Lower leg skin (tissue), 4 donors: ENCODE data around the gene FBXL15. TPM values are rescaled to one million over a fixed set of nuclear protein-coding genes. Genes with fewer than 3 reads are reported as not detected.

Experiments
- DNase-seq, 2 donors: peaks; one replicate each; pipeline ENCODE4 v3.0.0-alpha.2; 2019; ENCODE audit warnings: low spot score in 2 of 2
- H3K4me3 ChIP-seq: fragments of 200-600 bp; sonication (generic); 2 replicates; pipeline ENCODE4 v1.5.1; 2017; ENCODE audit warnings: mild to moderate bottlenecking, low read depth; ENCODE audit not compliant: poor library complexity, severe bottlenecking
- CTCF ChIP-seq, 3 donors: fragments of 450-650 bp; IDR thresholded peaks; one replicate each; pipeline ENCODE4 v1.5.1; 2016; ENCODE audit warnings: antibody characterized with exemption in 3 of 3, mild to moderate bottlenecking in 3 of 3, moderate library complexity in 2 of 3
- POLR2A ChIP-seq, 2 donors: fragments of 450-650 bp; IDR thresholded peaks; one replicate each; pipeline ENCODE4 v1.6.1; 2016 to 2017; ENCODE audit warnings: antibody characterized with exemption in 2 of 2, mild to moderate bottlenecking in 1 of 2, moderate library complexity in 1 of 2
- WGBS, 2 donors: methylation state at CpG; one replicate each; pipeline ENCODE4 v1.1.5; 2018; 5-methylcytosine and 5-hydroxymethylcytosine counted together
- intact Hi-C: fragments of 100-400 bp; cut with DNase I; formaldehyde crosslinking; loops from one replicate; pipeline ENCODE4 v1.15.0; 2023; ENCODE audit warnings: low total_unique reads
- total RNA-seq, 4 donors: library from RNA; depleted of rRNA; stranded (reverse); fragments of >200 nt; gene quantifications; one replicate each; pipeline ENCODE4 v1.1.0, GENCODE V29; 2016

The FBXL15 gene, protein sequence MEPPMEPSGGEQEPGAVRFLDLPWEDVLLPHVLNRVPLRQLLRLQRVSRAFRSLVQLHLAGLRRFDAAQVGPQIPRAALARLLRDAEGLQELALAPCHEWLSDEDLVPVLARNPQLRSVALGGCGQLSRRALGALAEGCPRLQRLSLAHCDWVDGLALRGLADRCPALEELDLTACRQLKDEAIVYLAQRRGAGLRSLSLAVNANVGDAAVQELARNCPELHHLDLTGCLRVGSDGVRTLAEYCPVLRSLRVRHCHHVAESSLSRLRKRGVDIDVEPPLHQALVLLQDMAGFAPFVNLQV
- total RNA-seq = 10 to 100 TPM; 18.2 to 25.3 (median 19.1) TPM

- DNase-seq = peak; percentile 97 to 99
- intact Hi-C loops = loop anchor here (10.0 kb wide), 1 partner anchor 54 kb away; no protein-coding TSS in a partner anchor
- TF ChIP-seq POLR2A (IDR thresholded peaks at IDR 0.05) (no peak), CTCF (IDR thresholded peaks at IDR 0.05) (no peak)
- peak within 1 kb of the TSS; percentile 54 for H3K4me3 ChIP-seq
- WGBS, 2 donors = 0 to 1% methylated on average over 29 to 50 of the region's 66 CpGs
Observed at GRCh38 chr10:102420714-102421506, at the start of gene FBXL15. FBXL15 (plus strand) TSS chr10:102420836; CDS start chr10:102421130, 294 bp downstream.

DNA sequence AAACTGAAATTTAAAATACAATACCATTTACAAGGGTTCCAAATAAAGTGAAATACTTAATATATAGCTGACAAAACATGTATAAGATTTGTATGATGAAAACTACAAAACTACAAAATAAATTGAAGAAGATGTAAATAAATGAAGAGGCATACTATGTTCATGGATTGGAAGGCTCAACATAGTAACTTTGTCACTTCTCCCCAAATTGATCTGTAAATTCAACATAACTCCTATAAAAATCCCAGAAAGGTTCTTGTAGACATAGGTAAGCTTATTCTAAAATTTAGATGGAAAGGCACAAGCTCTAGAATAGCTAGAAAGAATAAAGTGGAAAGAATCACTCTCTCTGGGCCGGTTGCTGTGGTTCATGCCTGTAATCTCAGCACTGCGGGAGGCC lies 49.3 kb upstream of the FBXL15 start:
- H3K4me3 ChIP-seq = no peak overlapping the region
- no peak for TF ChIP-seq POLR2A (IDR thresholded peaks at IDR 0.05)
- no peak for TF ChIP-seq CTCF (IDR thresholded peaks at IDR 0.05)
- WGBS, 2 donors = 95 to 96% methylated on average over 2 of the region's 2 CpGs
- no peak for DNase-seq
- intact Hi-C loops = no loop called here

GRCh38 chr10:102375250-102375649 lies 45.4 kb upstream of the FBXL15 start:
- 88 to 95% methylated on average over 7 of the region's 7 CpGs for WGBS, 2 donors
- H3K4me3 ChIP-seq = no peak overlapping the region
- TF ChIP-seq POLR2A (IDR thresholded peaks at IDR 0.05) = no peak
- TF ChIP-seq CTCF (IDR thresholded peaks at IDR 0.05) = no peak
- no peak for DNase-seq
- intact Hi-C loops = no loop called here

DNA sequence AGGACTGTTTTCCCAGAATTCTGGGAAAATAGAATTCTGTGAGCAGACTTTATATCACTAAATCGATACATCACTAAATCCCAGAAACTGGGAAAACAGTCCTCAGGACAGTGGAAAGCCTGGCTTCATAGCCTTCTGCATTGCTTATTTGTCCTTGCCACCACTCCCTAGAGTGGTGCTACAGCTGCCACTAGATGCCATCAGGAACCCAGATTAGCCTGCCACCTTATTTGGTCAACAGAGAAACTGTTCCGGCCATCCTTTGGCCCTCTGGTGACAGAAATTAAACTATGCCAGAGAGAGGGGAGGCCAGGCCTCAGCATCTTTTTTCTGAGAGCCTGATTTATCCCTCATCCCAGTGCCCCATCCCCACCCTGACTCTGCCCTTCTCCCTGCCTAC lies 44.8 kb upstream of the FBXL15 start:
- 84 to 89% methylated on average over 2 of the region's 2 CpGs for WGBS, 2 donors
- intact Hi-C loops = no loop called here
- H3K4me3 ChIP-seq = no peak overlapping the region
- no peak for DNase-seq
- TF ChIP-seq POLR2A (IDR thresholded peaks at IDR 0.05) (no peak), CTCF (IDR thresholded peaks at IDR 0.05) (no peak)

GRCh38 chr10:102376901-102377300 lies 43.7 kb upstream of the FBXL15 start:
- TF ChIP-seq POLR2A (IDR thresholded peaks at IDR 0.05) = no peak
- TF ChIP-seq CTCF (IDR thresholded peaks at IDR 0.05) = no peak
- intact Hi-C loops = no loop called here
- H3K4me3 ChIP-seq = no peak overlapping the region
- WGBS, 2 donors = 91 to 95% methylated on average over 12 of the region's 12 CpGs
- no peak for DNase-seq
